22Rv1 (cell line): Measurements from ENCODE around the gene PPFIBP2.

ENCODE experiments used
- ZFX ChIP-seq: fragments of 450-650 bp; IDR thresholded peaks from 2 replicates; pipeline ENCODE4 v1.6.1; 2017; ENCODE audit warnings: antibody characterized with exemption, borderline replicate concordance
- TF ChIP-seq, protein P1 (sequence below): fragments of 450-650 bp; IDR thresholded peaks from 2 replicates; pipeline ENCODE4 v1.5.1; 2017; ENCODE audit warnings: mild to moderate bottlenecking

- TF ChIP-seq, protein P1, sequence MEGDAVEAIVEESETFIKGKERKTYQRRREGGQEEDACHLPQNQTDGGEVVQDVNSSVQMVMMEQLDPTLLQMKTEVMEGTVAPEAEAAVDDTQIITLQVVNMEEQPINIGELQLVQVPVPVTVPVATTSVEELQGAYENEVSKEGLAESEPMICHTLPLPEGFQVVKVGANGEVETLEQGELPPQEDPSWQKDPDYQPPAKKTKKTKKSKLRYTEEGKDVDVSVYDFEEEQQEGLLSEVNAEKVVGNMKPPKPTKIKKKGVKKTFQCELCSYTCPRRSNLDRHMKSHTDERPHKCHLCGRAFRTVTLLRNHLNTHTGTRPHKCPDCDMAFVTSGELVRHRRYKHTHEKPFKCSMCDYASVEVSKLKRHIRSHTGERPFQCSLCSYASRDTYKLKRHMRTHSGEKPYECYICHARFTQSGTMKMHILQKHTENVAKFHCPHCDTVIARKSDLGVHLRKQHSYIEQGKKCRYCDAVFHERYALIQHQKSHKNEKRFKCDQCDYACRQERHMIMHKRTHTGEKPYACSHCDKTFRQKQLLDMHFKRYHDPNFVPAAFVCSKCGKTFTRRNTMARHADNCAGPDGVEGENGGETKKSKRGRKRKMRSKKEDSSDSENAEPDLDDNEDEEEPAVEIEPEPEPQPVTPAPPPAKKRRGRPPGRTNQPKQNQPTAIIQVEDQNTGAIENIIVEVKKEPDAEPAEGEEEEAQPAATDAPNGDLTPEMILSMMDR = no peak
- no peak for TF ChIP-seq ZFX
These were observed 2.7 kb downstream of the PPFIBP2 start for GRCh38 chr11:7516475-7516874.
